ENCODE measurements around the gene PLEKHA5.

DNA sequence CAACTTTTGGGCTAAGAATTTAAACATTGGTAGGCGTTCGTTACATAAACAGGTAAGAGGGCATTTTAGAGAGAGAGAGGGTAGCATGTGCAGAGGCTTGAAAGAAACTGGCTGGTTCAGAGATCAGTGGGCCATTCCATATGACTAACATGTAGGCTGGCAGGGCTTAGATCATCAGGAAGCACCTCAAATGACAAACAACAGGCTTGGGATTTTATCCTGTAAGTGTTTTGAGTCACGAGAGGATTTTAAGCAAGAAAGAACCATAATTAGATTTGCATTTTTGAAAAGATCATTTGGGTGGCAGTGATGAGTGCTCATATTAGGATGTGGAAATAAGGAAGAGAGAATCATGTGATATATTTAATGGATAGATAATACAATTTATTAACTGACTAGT, 8.7 kb upstream of the PLEKHA5 start:
- TF ChIP-seq, protein P1, sequence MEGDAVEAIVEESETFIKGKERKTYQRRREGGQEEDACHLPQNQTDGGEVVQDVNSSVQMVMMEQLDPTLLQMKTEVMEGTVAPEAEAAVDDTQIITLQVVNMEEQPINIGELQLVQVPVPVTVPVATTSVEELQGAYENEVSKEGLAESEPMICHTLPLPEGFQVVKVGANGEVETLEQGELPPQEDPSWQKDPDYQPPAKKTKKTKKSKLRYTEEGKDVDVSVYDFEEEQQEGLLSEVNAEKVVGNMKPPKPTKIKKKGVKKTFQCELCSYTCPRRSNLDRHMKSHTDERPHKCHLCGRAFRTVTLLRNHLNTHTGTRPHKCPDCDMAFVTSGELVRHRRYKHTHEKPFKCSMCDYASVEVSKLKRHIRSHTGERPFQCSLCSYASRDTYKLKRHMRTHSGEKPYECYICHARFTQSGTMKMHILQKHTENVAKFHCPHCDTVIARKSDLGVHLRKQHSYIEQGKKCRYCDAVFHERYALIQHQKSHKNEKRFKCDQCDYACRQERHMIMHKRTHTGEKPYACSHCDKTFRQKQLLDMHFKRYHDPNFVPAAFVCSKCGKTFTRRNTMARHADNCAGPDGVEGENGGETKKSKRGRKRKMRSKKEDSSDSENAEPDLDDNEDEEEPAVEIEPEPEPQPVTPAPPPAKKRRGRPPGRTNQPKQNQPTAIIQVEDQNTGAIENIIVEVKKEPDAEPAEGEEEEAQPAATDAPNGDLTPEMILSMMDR (IDR thresholded peaks at IDR 0.05): no peak
- no peak for TF ChIP-seq POLR2A (IDR thresholded peaks at IDR 0.05)

Data from body of pancreas (tissue), 4 donors.